Adrenal gland (tissue), 12 donors: ENCODE results near the gene LBHD2. TPM values are rescaled to one million over a fixed set of nuclear protein-coding genes. Genes with fewer than 3 reads are reported as not detected.

Experiments
- DNase-seq, 7 donors: peaks; one replicate each; pipeline ENCODE4 v3.0.0-alpha.2; 2019 to 2020
- H3K27ac ChIP-seq, 5 donors: fragments of 200-600 bp; sonication (generic) in 4 of 5; 1 replicate in 3 of 5; 2 replicates in 2 of 5; pipeline versions ENCODE4 v1.5.1 to v1.8.0; 2016 to 2020; ENCODE audit warnings: mild to moderate bottlenecking in 1 of 5
- H3K27me3 ChIP-seq: fragments of 200-600 bp; 2 replicates; pipeline ENCODE4 v1.8.0; 2021
- H3K36me3 ChIP-seq, 2 donors: fragments of 200-600 bp; replicated peaks in 1 of 2; 1 replicate in 1 of 2; 2 replicates in 1 of 2; pipeline versions ENCODE4 v1.5.1 to v1.8.0; 2018 to 2022
- H3K4me1 ChIP-seq, 2 donors: fragments of 200-600 bp; replicated peaks in 1 of 2; 1 replicate in 1 of 2; 2 replicates in 1 of 2; pipeline versions ENCODE4 v1.5.1 to v1.8.0; 2018 to 2021
- H3K4me3 ChIP-seq, 4 donors: fragments of 200-600 bp; sonication (generic) in 3 of 4; one replicate each; pipeline ENCODE4 v1.5.1; 2016 to 2018
- H3K9me3 ChIP-seq, 3 donors: fragments of 200-600 bp; sonication (generic) in 1 of 3; replicated peaks in 1 of 3; 1 replicate in 2 of 3; 2 replicates in 1 of 3; pipeline versions ENCODE4 v1.5.1 to v1.8.0; 2016 to 2021
- POLR2A ChIP-seq, 2 donors: fragments of 450-650 bp; IDR thresholded peaks; one replicate each; pipeline ENCODE4 v1.6.1; 2017; ENCODE audit warnings: antibody characterized with exemption in 2 of 2, mild to moderate bottlenecking in 2 of 2, moderate library complexity in 1 of 2
- WGBS, 4 donors: extraction: QIAGEN DNeasy Blood & Tissue Kit in 2 of 4; methylation state at CpG; one replicate each; pipeline versions ENCODE4 v1.1.5 to v1.1.7; 2013 to 2017; 5-methylcytosine and 5-hydroxymethylcytosine counted together
- intact Hi-C, 2 donors: fragments of 100-400 bp; cut with DNase I; formaldehyde crosslinking; loops; one replicate each; pipeline versions ENCODE4 v1.14.1 to v1.15.0; 2022 to 2023
- polyA plus RNA-seq, 3 donors: library from polyadenylated mRNA; stranded (reverse); fragments of 200-250 nt in 2 of 3; fragments of 350-450 nt in 1 of 3; fragmentation: Illumina TruSeq in 1 of 3; extraction: RNeasy Lipid Tissue Mini Kit (QIAGEN cat#74804) in 1 of 3; gene quantifications; one replicate each; pipeline ENCODE4 v1.2.3, GENCODE V29; 2013 to 2014
- total RNA-seq, 9 donors: library from RNA; depleted of rRNA in 4 of 9; stranded (reverse); fragments of >200 nt in 4 of 9; fragments of 120-200 nt in 1 of 9; fragmentation: NEBNext Ultra II Directional in 1 of 9; extraction: Animal tissue kit (Norgen Biotek cat#: 25700) in 1 of 9; gene quantifications; one replicate each; pipeline versions ENCODE4 v1.1.0 to v1.2.4, GENCODE V29; 2013 to 2023
- TF ChIP-seq, protein P1 (sequence below), 6 experiments: fragments of 450-650 bp in 4 of 6; fragments of 200-600 bp in 2 of 6; sonication (generic) in 1 of 6; IDR thresholded peaks; 1 replicate in 5 of 6; 2 replicates in 1 of 6; pipeline versions ENCODE4 v1.5.1 to v1.8.0; 2016 to 2021; ENCODE audit warnings: antibody characterized with exemption in 6 of 6, mild to moderate bottlenecking in 2 of 6, moderate library complexity in 1 of 6
- donor health status: healthy with polysubstance abuse.
- donor health status: Bipolar disorder and iron deficiency.
- donor health status: DM: yes; HTN: yes; CAD: no.
- donor health status: DM: no; HTN: no; CAD: no.
- donor health status: DM: no; HTN: no; CAD: no.
- donor health status: DM: yes; HTN: yes; CAD: no.

The LBHD2 gene
- total and polyA plus RNA-seq, 12 donors = 2.1 TPM; not detected in 11

DNA sequence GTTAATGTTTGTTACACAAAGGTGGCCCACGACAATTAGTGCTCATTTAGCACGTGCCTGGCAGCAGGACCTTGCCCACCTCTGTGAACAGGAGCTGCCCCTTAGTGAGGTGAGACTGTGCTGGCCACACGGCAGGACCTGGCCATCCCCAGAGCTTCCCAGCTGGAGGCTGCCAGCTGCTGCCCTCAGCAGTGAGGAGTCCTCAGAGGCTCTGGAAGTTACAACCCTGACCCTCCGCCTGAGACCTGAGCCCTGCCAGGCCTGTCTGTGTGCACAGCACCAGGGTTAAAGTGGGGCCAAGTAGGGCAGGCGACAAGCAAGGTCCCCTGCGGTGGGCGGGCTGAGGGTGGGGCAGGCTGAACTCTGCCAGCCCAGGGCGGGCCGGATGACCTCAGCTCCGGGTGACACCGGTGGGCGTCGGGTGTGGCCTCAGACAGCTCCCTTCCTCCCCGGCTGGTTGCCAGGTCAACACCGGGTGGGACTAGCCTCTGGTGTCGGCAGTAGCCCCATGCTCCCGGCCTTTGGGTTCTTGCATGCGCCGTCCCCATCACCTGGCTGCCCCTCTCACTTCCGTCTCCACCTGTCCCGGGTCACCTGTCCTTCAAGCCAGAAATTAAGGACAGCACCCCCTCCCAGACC is 9.2 kb upstream of the LBHD2 start:
- intact Hi-C loops = loop anchor here in 1 of 2 donors (5.0 kb wide), 1 partner anchor 217 kb away; no protein-coding TSS in a partner anchor
- WGBS, 4 donors = 14 to 17% (median 15%) methylated on average over 4 to 21 of the region's 21 CpGs
- Histone ChIP-seq H3K9me3 (no peaks in the 10 kb centered on the region), H3K36me3 (no peaks in the 10 kb centered on the region), H3K27ac (peak overlapping the region in 3 of 5 donors; percentile 5 to 39 (median 37)), H3K27me3 (no peaks in the 10 kb centered on the region), H3K4me3 (peak overlapping the region in 2 of 4 donors; percentile 21 to 38), H3K4me1 (peaks cover 5 to 8% of the 10 kb centered on the region in 2 donors)
- DNase-seq = peak; percentile 49 to 75 (median 69)
- TF ChIP-seq, protein P1, sequence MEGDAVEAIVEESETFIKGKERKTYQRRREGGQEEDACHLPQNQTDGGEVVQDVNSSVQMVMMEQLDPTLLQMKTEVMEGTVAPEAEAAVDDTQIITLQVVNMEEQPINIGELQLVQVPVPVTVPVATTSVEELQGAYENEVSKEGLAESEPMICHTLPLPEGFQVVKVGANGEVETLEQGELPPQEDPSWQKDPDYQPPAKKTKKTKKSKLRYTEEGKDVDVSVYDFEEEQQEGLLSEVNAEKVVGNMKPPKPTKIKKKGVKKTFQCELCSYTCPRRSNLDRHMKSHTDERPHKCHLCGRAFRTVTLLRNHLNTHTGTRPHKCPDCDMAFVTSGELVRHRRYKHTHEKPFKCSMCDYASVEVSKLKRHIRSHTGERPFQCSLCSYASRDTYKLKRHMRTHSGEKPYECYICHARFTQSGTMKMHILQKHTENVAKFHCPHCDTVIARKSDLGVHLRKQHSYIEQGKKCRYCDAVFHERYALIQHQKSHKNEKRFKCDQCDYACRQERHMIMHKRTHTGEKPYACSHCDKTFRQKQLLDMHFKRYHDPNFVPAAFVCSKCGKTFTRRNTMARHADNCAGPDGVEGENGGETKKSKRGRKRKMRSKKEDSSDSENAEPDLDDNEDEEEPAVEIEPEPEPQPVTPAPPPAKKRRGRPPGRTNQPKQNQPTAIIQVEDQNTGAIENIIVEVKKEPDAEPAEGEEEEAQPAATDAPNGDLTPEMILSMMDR (IDR thresholded peaks at IDR 0.05) = no peak
- no peak for TF ChIP-seq POLR2A (IDR thresholded peaks at IDR 0.05)

DNA sequence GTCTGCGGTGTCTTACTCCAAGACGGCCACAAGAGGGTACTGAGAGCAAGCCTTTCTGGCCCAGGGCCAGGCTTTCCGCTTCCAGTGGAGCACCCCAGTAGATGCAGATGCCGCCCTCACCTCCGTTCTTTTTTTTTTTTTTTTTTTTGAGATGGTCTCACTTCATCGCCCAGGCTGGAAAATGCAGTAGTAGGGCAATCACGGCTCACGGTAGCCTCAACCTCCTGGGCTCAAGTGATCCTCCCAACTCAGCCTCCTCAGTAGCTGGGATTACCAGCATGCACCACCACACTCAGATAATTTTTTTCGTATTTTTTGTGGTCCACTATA is 5.6 kb upstream of the LBHD2 start:
- Histone ChIP-seq H3K4me3 (no peak overlapping the region), H3K27me3 (no peaks in the 10 kb centered on the region), H3K27ac (no peak overlapping the region), H3K4me1 (peaks cover 5 to 8% of the 10 kb centered on the region in 2 donors), H3K9me3 (no peaks in the 10 kb centered on the region), H3K36me3 (no peaks in the 10 kb centered on the region)
- peak; percentile 77 to 92 (median 87) for DNase-seq
- WGBS, 4 donors = 7 to 12% (median 11%) methylated on average over 9 of the region's 9 CpGs
- TF ChIP-seq POLR2A (IDR thresholded peaks at IDR 0.05) = no peak
- TF ChIP-seq, protein P1 (IDR thresholded peaks at IDR 0.05) = peak; percentile 71 to 88 (median 80)
- intact Hi-C loops = loop anchor here in 1 of 2 donors (5.0 kb wide), 1 partner anchor 214 kb away; no protein-coding TSS in a partner anchor

DNA sequence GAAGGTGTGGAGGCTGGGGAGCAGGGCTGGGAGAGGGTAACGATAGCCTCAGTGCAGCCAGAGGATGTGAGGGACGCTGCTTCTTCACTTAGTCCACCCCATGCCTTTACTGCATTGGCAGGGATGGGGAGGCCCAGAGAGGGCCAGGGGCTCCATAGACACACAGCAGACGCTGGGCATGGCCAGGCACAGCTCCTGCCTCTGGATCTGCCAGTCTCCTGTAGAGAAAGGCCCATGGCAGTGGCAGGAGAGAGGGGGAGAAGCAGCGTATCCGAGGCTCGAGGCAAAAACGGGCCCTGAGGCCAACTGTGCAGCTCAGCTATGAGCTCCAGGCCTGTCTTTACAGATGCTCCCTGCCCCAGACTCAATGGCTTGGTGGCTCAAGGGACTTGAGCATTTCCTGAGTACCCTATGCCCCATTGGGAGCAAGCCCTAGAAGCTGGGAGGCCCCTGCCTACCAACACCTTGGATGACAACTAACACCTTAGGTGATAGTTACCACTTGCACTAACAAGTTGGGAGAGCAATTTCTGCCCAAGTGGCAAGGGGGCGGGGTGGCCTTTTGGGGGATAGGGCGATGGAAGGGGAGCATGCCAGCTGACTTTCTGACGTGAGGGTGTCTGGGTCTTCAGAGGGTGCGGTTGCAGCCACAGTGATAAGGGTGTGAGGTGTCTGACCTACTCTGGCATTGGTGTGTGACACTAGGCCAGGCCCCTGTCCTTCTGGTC is 5.0 kb upstream of the LBHD2 start:
- Histone ChIP-seq H3K36me3 (no peaks in the 10 kb centered on the region), H3K27ac (no peak overlapping the region), H3K27me3 (peaks cover 2% of the 10 kb centered on the region), H3K4me1 (peaks cover 5 to 8% of the 10 kb centered on the region in 2 donors), H3K4me3 (no peak overlapping the region), H3K9me3 (no peaks in the 10 kb centered on the region)
- WGBS, 4 donors = 57 to 79% (median 66%) methylated on average over 4 to 11 of the region's 11 CpGs
- DNase-seq = no peak
- TF ChIP-seq, protein P1 (IDR thresholded peaks at IDR 0.05) = no peak
- TF ChIP-seq POLR2A (IDR thresholded peaks at IDR 0.05) = no peak
- intact Hi-C loops = loop anchor here in 1 of 2 donors (5.0 kb wide), 1 partner anchor 213 kb away; no protein-coding TSS in a partner anchor

DNA sequence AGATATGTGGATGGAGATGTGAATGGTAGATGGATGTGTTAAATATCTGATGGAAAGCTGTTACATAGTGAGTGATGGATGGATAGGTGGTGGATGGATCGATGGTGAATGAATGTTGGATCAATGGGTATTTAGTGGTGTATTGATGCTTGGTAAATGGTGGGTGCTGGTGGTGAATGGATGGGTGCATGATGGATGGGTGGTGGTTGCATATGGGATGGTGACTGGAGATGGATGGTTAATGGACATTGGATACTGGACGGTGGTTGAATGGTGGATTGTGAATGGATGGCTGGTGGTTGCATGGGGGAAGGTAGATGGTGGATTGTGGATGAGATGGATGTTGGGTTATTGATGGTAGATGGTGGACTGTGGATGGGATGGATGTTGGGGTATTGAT is 2.1 kb upstream of the LBHD2 start:
- no peak overlapping the region for H3K27ac ChIP-seq
- no peak for DNase-seq
- TF ChIP-seq, protein P1 (IDR thresholded peaks at IDR 0.05) = no peak
- H3K9me3 ChIP-seq = no peaks in the 10 kb centered on the region
- peaks cover 19% of the 10 kb centered on the region for H3K27me3 ChIP-seq
- intact Hi-C loops = no loop called here
- no peaks in the 10 kb centered on the region for H3K4me1 ChIP-seq
- H3K4me3 ChIP-seq = no peak overlapping the region
- no peaks in the 10 kb centered on the region for H3K36me3 ChIP-seq
- WGBS, 4 donors = 93 to 100% (median 95%) methylated on average over 2 of the region's 2 CpGs
